Heart left ventricle (tissue), 16 donors: ENCODE data around the gene DDRGK1. TPM values are rescaled to one million over a fixed set of nuclear protein-coding genes. Genes with fewer than 3 reads are reported as not detected.

Experiments used
- ATAC-seq, 4 donors: fragments of 200-7000 bp; cut with Tn5 transposase; one replicate each; pipeline ENCODE4 v1.9.1; 2020 to 2022; ENCODE audit warnings: moderate library complexity in 4 of 4, mild to moderate bottlenecking in 3 of 4, moderate number of reproducible peaks in 1 of 4
- DNase-seq, 5 donors: peaks; one replicate each; pipeline ENCODE4 v3.0.0-alpha.2; 2020
- H3K27ac ChIP-seq, 12 donors: fragments of 200-600 bp; sonication (generic) in 4 of 12; one replicate each; pipeline versions ENCODE4 v1.5.0 to v1.8.0; 2016 to 2022; ENCODE audit warnings: mild to moderate bottlenecking in 2 of 12
- H3K27me3 ChIP-seq, 9 donors: fragments of 200-600 bp; sonication (generic) in 2 of 9; one replicate each; pipeline versions ENCODE4 v1.5.1 to v1.8.0; 2016 to 2022; ENCODE audit warnings: mild to moderate bottlenecking in 3 of 9
- H3K36me3 ChIP-seq, 9 donors: fragments of 200-600 bp; sonication (generic) in 2 of 9; one replicate each; pipeline versions ENCODE4 v1.5.0 to v1.8.0; 2018 to 2022; ENCODE audit warnings: mild to moderate bottlenecking in 2 of 9
- H3K4me1 ChIP-seq, 12 donors: fragments of 200-600 bp; sonication (generic) in 4 of 12; one replicate each; pipeline versions ENCODE4 v1.5.0 to v1.8.0; 2016 to 2022; ENCODE audit warnings: mild to moderate bottlenecking in 3 of 12
- H3K4me3 ChIP-seq, 12 donors: fragments of 200-600 bp; sonication (generic) in 4 of 12; one replicate each; pipeline versions ENCODE4 v1.5.0 to v1.8.0; 2017 to 2022; ENCODE audit warnings: mild to moderate bottlenecking in 9 of 12, moderate library complexity in 4 of 12
- H3K9me3 ChIP-seq, 12 donors: fragments of 200-600 bp; sonication (generic) in 4 of 12; one replicate each; pipeline versions ENCODE4 v1.5.0 to v1.8.0; 2016 to 2022; ENCODE audit warnings: mild to moderate bottlenecking in 1 of 12
- POLR2A ChIP-seq, 2 donors: fragments of 450-650 bp; IDR thresholded peaks; one replicate each; pipeline ENCODE4 v1.6.1; 2017; ENCODE audit warnings: antibody characterized with exemption in 2 of 2, mild to moderate bottlenecking in 2 of 2, moderate library complexity in 2 of 2
- WGBS, 4 donors: extraction: QIAGEN DNeasy Blood & Tissue Kit in 2 of 4; methylation state at CpG; one replicate each; pipeline versions ENCODE4 v1.1.5 to v1.1.7; 2013 to 2018; 5-methylcytosine and 5-hydroxymethylcytosine counted together
- intact Hi-C, 10 donors: fragments of 100-400 bp; cut with DNase I; formaldehyde crosslinking; loops; one replicate each; pipeline versions ENCODE4 v1.11.1 to v1.14.2; 2022
- polyA plus RNA-seq, 2 donors: library from polyadenylated mRNA; stranded (reverse); fragments of 200-250 nt; gene quantifications; one replicate each; pipeline ENCODE4 v1.2.3, GENCODE V29; 2013
- total RNA-seq, 9 donors: library from RNA; depleted of rRNA in 2 of 9; stranded (reverse); fragments of >200 nt in 2 of 9; fragmentation: NEBNext Ultra II Directional in 3 of 9; extraction: Animal tissue kit (Norgen Biotek cat#: 25700) in 3 of 9; gene quantifications; one replicate each; pipeline versions ENCODE4 v1.1.0 to v1.2.4, GENCODE V29; 2016 to 2023
- TF ChIP-seq, protein P1 (sequence below), 12 donors: fragments of 200-600 bp; sonication (generic) in 4 of 12; IDR thresholded peaks; one replicate each; pipeline versions ENCODE4 v1.5.0 to v1.8.0; 2018 to 2022; ENCODE audit warnings: antibody characterized with exemption in 12 of 12, mild to moderate bottlenecking in 5 of 12
- donor health status: ischemic (EF 13 %, LVEDD 7.1; RV severe dilation, severe dysfunction).
- donor health status: healthy with polysubstance abuse.
- donor health status: DM: no; HTN: yes; CAD: no.
- donor health status: DM: no; HTN: no; CAD: no.
- donor health status: ischemic (EF 25% LVEDD 6.9; RV normal size, moderate dysfunction).
- donor health status: ischemic (EF 25% LVEDD 5.7; RV mildly dilated, moderate dysfunction).
- donor health status: healthy.
- donor health status: DM: yes; HTN: yes; CAD: no.
- donor health status: ischemic (EF 35%, LVEDD 5.7; RV mildly dilated, moderate dysfunction).
- donor health status: nonischemic (EF 11% LVEDD 7.7; RV severe dilation, severe dysfunction).
- donor health status: DM: yes; HTN: yes; CAD: no.
- donor health status: PGD.
- donor health status: ischemic (EF 29% LVEDD 5.4; RV normal size, mild dysfunction).
- donor health status: nonischemic (EF 23%, LVEDD 6.1; RV moderate dilation, normal function).

The DDRGK1 gene
- total and polyA plus RNA-seq, 11 donors = 25.1 to 78.3 (median 35.5) TPM

DNA sequence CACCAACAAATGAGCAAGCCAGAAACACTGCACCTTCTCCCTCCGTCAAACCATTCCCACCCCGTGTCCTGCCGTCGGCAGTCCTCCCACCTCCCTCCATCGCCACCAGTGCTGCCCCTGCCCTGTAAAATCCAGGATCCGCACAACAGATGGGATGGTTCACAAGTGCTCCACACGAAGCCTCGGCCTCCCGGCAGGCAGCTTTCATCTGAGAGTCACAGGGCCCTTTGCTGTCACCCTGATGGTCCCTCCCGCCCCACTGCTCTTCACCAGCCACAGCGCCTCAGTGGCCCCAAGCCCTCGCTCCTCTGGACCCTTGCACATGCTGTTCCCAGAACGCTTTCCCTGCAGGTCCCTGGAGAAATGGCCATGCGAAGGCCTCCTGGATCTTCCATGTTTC, 22.4 kb upstream of the DDRGK1 start:
- DNase-seq (no peak), ATAC-seq (no peak)
- no peaks in the 10 kb centered on the region for H3K27me3 ChIP-seq
- peaks cover 0 to 22% (median 12%) of the 10 kb centered on the region in 9 donors for H3K36me3 ChIP-seq
- no peak overlapping the region for H3K27ac ChIP-seq
- H3K4me3 ChIP-seq = no peak overlapping the region
- intact Hi-C loops = loop anchor here in 3 of 10 donors (10.0 kb wide), 2 partner anchors 48 to 88 kb away; no protein-coding TSS in a partner anchor
- TF ChIP-seq POLR2A (IDR thresholded peaks at IDR 0.05) = no peak
- TF ChIP-seq, protein P1, sequence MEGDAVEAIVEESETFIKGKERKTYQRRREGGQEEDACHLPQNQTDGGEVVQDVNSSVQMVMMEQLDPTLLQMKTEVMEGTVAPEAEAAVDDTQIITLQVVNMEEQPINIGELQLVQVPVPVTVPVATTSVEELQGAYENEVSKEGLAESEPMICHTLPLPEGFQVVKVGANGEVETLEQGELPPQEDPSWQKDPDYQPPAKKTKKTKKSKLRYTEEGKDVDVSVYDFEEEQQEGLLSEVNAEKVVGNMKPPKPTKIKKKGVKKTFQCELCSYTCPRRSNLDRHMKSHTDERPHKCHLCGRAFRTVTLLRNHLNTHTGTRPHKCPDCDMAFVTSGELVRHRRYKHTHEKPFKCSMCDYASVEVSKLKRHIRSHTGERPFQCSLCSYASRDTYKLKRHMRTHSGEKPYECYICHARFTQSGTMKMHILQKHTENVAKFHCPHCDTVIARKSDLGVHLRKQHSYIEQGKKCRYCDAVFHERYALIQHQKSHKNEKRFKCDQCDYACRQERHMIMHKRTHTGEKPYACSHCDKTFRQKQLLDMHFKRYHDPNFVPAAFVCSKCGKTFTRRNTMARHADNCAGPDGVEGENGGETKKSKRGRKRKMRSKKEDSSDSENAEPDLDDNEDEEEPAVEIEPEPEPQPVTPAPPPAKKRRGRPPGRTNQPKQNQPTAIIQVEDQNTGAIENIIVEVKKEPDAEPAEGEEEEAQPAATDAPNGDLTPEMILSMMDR (IDR thresholded peaks at IDR 0.05) = no peak
- peaks cover 0 to 6% (median 0%) of the 10 kb centered on the region in 12 donors for H3K4me1 ChIP-seq
- WGBS, 4 donors = 93 to 94% (median 93%) methylated on average over 13 to 14 of the region's 14 CpGs
- H3K9me3 ChIP-seq = no peaks in the 10 kb centered on the region

GRCh38 chr20:3226093-3226492, 21.6 kb upstream of the DDRGK1 start:
- intact Hi-C loops = loop anchor here in 3 of 10 donors (10.0 kb wide), 2 partner anchors 49 to 89 kb away; no protein-coding TSS in a partner anchor
- DNase-seq = no peak
- no peak overlapping the region for H3K4me3 ChIP-seq
- H3K27me3 ChIP-seq = no peaks in the 10 kb centered on the region
- H3K9me3 ChIP-seq = no peaks in the 10 kb centered on the region
- 88 to 94% (median 92%) methylated on average over 10 of the region's 10 CpGs for WGBS, 4 donors
- peaks cover 0 to 29% (median 19%) of the 10 kb centered on the region in 9 donors for H3K36me3 ChIP-seq
- no peak overlapping the region for H3K27ac ChIP-seq
- H3K4me1 ChIP-seq = peaks cover 0 to 6% (median 0%) of the 10 kb centered on the region in 12 donors
- no peak for TF ChIP-seq POLR2A (IDR thresholded peaks at IDR 0.05)
- TF ChIP-seq, protein P1 (IDR thresholded peaks at IDR 0.05) = no peak
- no peak for ATAC-seq

GRCh38 chr20:3224681-3225421, 20.4 kb upstream of the DDRGK1 start:
- intact Hi-C loops = loop anchor here in 3 of 10 donors (10.0 kb wide), 2 partner anchors 50 to 90 kb away; no protein-coding TSS in a partner anchor
- 92 to 96% (median 94%) methylated on average over 8 of the region's 8 CpGs for WGBS, 4 donors
- no peak for DNase-seq

More at GRCh38 chr20:3224681-3225421, 20.4 kb upstream of the DDRGK1 start:
- no peak for ATAC-seq
- TF ChIP-seq POLR2A (IDR thresholded peaks at IDR 0.05) = no peak
- TF ChIP-seq, protein P1 (IDR thresholded peaks at IDR 0.05) = no peak
- Histone ChIP-seq H3K9me3 (no peaks in the 10 kb centered on the region), H3K27me3 (no peaks in the 10 kb centered on the region), H3K36me3 (peaks cover 0 to 41% (median 31%) of the 10 kb centered on the region in 9 donors), H3K4me1 (peaks cover 0 to 6% (median 0%) of the 10 kb centered on the region in 12 donors), H3K4me3 (no peak overlapping the region), H3K27ac (no peak overlapping the region)
